ENCODE measurements around the gene GIGYF2.

GIGYF2 gene

DNA sequence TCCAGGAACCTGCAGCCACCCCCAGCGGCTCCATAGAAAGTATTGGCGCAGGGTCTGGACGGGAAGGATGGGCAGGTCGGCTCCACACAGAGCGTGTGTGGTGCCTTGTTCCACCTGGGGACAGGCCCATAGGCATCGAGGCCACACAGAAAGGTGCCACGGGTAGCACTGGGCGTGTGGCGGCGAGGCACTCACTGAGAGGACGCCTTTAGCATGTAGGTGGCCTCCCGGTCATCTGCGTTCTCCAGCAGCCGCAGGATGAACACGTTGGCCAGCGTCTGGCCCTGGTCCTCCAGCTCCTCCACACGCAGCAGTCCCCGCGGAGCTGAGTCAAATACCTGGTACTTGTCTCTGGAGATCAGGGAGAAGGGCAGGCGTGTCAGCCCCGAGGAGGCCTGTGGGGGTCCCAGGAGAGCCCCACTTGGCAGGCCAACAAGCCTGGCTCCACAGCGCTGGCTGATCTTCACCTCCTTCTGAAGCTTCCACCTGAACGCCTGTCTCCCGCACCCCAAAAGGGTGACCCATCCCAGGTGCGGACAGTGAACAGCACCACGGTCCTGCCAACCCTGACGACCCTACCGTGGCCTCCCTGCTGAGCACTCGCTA lies 186.1 kb downstream of the GIGYF2 start:
- no peak for DNase-seq

DNA sequence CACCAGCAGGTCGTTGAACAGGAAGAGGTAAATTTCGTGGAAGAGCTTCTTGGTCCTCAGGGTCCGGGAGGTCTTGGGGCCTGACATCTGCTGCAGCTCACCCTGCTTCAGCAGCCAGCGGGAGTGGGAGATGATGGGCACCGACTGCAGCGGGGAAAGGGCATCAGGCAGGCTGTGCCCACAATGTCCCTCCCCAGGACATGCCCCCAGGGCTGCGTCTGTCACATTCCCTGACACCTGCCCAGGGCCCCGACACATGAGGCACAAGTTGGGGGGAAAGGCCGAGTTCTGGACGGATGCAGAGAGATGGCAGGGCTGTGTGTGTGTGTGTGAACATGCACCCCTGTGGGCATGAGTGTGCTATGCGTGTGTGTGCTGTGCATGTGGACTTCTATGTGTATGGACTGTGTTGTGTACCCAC lies 186.9 kb downstream of the GIGYF2 start:
- no peak for DNase-seq

DNA sequence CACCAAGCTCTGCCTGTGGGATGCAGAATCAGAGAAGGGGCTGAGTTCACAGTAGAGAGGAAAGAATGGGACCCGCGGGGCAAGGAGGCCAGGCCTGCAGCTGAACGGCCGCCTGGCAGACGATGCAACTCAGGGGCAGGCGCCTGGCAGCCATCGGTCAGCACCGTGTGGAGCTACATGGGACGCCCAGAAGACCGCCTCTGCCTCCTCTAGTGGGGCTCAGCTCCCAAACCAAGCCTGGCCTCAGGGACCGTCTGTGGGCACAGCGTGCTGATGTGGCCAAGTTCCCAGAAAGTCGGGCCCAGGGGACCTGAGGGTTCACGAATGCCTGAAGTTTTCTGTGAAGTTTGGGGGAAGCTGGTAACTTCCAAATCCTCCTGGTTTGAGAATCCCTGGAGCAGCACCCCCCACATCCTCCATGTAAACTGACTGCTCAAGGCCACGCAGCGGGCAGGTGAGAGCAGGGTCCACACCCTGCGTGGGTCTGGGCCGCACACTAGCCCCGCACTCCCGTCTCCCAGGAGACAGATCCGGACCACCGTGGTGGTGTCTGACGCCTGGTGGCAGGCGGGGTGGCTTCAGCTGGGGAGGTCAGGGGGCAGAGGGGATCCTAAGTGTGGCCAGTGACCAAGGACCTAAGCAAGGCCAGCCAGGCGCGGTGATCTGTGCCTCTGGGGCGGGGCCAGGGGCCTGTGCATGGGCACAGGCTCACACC lies 187.6 kb downstream of the GIGYF2 start:
- no peak for DNase-seq

DNA sequence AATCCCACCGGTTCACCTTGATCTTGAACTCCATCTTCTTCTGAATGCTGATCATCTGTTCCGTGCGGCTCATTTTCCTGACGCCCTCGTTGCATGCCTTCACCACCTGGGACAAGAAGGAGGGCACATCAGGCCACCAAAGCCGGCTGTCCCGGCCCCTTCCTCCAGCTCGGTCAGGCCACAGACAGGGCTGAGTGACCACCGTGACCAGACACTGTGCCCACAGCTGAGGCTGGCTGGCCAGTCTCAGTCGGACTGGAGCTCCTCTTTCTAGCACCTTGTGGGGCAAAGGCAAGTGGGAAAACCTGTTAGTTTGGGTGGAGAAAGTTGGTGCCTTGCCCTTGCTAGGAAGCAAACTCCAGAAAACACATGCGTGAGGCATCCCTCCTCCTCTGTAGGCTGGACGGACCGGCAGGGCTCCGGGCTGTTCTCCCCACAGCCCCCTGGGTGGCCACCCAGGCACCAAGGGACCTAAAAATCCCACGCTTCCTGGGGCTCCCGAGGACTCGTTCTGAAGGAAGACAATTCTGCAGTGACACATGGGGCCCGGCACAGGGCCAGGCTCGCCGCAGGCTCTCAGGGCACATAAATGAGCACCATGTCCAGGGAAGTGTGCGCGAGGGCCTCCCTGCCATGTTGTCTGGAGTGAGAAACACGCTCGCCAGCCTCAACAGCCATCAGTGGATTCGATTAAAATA lies 188.3 kb downstream of the GIGYF2 start:
- DNase-seq: no peak

DNA sequence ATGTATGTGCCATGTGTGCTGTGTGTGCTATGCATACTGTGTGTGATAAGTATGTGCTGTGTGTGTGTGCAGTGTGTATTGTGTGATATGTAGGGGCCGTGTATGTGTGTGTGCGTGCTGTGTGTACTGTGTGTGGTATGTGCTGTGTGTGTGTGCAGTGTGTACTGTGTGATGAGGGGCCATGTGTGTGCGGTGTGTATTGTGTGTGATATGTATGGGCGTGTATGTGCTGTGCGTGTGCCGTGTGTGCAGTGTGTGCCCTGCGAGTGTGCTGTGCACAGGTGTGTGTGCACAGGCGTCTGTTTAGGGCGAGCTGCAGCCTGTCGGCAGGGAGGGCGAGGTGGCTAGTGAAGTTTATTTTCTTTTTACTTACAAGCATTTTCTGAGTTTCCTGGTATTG lies 189.0 kb downstream of the GIGYF2 start:
- no peak for DNase-seq

DNA sequence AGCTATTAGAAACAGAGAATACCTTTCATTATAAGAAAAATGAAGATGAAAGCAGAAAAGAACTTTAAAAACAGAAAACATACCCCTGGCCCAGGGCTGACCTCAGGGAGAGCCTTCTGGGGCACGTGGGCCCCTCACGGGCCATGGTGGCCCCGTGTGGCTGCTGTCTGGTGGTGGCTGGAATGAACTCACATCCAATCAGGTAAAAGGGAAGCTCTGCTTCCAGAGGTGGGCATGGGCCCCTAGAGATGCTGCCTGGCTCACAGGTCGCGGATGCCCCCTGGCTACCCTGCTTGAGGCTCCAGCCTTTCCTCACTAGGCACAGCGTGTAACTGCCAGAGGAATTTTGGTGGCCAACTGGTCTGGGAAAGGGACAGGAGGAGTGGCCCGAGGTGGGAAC lies 189.5 kb downstream of the GIGYF2 start:
- no peak for DNase-seq

DNA sequence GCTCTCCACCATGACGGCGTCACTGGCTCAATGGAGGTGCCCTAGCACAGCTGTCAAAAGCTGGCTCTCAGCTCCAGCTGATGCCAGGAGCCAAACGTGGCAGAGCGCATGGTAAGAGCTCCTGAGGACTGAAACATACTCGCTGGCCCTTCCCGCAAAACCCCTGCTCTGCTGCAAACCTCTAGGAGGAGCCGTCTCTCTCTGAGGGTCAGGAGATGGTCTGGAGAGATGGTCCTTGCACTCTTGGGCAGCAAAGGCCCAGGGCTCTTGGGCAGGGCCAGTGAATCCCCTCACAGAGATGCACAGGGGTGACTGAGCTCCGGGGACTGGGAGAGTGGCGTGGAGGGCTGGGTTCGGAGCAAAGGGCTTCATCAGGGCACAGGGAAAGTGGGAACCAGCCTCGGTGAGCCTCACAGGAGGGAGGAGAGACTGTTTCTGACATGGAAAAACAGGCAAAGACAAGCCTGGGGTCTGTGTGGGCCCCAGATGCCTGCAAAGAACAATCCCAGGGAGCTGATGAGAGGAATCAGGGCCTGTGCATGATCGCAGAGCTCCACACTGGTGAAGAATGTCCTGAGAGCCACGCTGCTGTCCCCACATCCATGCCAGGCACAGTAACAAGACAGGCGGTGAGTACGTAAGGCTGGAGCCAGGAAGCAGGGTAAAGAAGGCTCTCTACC lies 190.2 kb downstream of the GIGYF2 start:
- DNase-seq: no peak

DNA sequence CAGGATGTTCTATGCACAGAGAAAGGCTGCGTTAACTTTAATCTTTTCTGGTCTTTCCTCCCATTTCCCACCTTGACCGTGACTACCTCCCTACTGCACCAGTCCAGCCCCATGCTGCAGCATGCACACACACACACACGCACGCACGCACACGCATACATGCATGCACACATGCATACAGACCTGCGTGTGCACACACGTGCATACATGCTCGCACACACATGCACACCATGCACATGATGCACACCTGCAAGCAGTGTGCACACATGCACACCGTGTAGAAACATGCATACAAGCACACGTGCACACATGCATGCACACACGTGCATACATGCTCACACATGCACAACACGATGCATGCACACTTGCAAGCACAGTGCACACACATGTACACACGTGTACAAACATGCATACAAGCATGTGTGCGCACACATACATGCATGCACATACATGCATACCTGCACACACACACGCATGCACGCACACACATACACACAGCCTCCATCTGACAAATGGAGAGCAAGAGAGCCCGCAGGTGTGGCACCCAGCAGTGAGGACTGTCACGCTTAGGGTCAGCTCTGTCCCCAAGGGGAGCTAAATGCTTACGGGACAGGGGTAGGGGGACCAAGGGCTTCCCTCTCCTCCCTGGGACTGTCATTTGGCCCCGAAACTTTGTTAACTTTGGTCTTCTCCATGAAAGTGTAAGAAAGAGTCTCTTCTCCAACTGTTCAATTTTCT lies 191.1 kb downstream of the GIGYF2 start:
- no peak for DNase-seq

DNA sequence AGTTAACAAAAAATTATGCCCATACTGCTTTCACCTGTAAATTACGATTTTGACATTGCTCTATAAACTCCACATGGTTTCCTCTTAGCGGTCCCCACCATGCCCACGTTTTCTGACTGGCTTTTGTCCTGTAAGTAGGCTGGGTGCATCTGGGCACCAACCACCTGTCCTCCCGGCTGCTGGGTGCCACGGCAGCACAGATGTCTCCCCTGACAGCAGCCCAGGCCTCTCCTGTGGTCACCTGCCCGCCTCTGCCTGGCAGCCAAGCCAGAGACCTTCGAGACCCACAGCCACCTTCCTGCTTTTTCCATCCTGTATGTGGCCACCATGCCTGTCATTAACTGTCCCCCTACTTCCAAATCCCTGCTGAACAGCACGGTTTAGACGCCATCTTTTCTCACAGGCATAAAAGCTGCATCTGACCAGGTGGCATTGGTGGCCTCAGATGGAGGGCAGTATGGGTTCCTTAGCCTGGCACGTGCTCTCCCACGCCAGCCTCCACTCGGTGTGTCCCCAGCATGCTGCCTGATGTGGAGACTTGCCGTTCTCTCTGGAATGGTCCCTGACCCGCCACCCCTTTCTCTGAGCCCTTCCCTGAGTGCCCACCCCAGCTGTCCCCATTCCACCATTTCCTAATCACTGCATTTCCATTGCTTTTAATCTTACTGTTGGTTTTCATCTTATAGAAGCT lies 191.9 kb downstream of the GIGYF2 start:
- no peak for DNase-seq

DNA sequence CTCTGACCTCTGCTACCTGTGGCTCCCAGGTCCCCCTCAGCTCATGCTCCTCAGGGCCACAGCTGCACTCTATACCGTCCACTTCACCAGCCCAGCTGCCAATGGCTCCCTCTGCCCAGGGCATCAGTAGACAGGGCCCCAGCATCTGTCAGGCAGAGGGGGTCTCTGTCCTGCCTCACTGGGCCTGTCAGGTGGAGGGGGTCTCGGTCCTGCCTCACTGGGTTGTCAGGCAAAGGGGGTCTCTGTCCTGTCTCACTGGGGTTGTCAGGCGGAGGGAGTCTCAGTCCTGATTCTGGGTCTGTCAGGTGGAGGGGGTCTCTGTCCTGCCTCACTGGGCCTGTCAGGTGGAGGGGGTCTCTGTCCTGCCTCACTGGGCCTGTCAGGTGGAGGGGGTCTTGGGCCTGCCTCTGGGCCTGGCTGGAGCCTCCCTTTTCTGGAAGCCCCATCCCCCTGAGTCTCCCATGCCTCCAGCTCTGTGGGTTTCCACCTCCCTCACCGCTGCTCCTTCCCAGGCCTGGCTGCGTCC lies 192.8 kb downstream of the GIGYF2 start:
- DNase-seq: no peak

DNA sequence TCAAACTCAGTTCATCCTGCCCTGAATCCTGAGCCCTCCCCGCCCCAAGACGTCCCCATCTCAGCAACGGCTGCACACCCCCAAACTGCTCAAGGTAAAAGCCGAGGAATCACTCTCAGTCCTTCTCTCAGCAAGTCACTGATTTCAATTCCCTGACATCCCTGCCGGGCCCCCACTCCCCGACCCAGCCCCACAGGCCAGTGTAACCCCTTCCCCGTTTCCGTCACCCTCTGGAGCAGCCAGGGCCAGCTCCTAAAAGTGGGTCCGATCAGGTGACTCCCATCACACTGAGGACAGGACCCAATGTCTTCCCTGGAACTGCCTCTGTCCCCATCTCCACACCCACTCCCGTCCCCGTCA lies 193.4 kb downstream of the GIGYF2 start:
- DNase-seq: no peak

DNA sequence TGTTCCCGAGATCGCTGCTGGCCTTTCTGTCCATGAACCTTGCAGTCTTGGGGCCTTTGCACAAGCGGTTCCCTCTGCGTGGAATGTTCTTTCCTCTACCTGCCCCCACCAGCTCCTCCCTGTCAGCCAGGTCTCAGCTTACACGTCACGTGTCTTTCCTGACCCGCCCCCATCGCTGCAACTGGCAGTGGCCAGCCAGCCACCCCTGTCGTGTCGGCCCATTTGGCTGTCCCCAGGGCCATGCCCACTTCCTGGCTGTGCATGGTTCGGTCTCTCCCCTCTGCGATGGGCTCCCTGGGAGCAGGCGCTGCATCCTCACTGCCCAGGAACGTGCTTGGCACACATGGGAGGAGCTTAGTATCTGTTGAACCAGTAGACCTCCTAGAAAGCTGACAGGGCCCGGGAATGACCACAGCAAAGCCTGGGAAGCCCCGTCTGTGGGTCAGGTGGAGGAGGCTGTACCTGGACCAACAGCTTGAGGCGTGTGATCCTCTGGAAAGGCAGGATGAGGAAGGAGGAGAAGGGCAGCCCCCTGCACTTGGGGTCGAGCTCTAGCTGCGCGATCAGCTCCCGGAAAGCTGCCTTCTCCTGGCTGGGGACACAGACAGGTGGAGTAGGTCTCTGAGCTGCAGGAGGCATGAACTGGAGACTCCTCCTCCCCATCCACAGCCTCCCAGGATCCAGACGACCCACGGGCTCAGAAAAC lies 193.9 kb downstream of the GIGYF2 start:
- no peak for DNase-seq

DNA sequence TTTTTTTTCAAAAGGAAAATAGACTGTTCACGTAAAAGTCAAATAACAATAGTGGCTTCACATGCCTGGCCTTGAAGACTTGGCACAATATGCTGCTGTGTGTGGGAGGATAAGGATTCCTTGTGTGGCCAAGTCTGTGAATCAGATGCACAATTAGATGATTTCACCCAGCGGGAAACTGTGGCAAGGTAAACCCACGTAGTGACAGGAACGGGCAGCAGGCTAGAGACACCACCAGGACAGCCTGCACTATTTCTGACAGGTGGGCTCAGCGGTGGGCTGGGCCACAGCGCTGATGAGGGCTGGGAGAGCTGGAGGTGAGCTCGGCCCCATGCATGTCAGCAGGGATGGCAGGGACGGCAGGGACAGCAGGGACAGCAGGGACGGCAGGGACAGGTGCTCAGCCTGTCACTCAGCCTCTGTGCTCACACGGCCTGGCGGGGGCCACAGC lies 194.5 kb downstream of the GIGYF2 start:
- DNase-seq: no peak

DNA sequence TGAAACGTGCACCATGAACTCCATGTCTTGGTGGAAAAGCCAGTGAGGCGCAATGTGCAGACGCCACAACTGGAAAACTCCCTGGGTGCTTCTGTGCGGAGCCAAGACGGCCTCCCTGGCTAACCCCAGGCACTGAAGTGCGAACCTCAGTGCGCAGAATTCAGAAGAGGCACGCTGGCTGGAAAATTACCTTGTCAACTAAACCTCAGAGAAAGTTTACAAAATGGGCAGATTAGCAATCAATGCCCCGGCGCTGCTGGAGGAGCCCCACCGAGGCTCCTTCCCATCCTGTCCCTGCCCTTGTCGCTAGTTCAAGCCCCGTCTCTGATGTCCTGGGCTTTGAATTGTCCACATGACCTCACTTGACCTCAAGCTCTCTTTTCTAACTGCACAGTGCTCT lies 195.1 kb downstream of the GIGYF2 start:
- no peak for DNase-seq

DNA sequence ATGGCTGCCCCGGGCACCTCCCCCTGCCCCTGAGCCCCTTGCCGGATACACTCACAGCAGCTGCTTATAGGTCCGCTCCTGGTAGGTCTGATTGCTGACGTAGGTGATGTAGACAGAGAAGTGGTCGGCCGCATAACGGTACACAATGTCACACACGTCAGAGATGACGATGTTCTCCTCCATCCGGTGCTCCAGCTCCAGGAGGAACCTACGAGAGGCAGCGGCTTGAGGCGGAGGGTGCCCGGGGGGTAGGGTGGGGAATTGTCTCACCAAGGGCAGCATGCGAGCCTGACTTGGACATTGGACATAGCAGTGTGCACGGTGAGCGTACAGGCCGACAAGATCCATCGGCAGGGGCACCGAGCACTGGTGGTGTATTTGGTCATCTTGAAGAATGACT lies 195.7 kb downstream of the GIGYF2 start:
- no peak for DNase-seq

DNA sequence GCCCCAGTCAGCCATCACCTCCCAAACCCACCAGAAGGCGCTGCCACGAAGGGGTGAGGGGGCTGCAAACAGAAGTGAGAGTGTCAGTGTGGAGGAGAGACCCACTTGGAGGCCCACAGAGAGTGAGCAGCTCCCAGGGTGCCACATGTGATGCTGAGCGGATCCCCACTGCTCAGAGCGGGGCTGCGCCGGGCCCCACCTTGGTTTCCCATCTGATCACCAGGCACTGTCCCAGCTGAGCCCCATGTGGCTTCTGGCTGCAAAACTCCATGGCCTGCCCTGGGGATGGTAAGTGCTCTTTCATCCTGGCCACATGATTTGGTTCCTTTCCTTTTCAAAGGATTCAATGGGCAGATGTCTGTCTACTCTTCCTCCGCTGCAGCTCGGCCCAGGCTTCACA lies 196.7 kb downstream of the GIGYF2 start:
- no peak for DNase-seq

DNA sequence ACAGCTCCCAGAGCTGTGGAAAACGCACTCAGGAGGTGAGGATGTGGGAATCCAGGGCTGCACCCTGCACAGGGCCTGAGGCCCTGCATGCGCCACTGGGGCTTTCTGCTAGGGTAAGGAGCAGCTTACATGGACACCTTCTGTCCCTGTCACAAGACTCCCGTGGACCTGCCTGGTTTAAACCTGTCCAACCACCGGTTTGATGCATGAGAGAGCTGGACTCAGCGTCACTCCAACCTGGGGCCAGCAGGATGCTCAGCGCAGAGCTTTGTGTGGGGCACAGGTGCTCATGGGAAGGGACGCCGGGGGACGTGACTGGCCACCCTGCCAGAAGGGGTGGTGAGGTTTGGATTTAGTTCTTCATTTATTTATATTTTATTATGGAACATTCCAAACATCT lies 197.1 kb downstream of the GIGYF2 start:
- DNase-seq: no peak

DNA sequence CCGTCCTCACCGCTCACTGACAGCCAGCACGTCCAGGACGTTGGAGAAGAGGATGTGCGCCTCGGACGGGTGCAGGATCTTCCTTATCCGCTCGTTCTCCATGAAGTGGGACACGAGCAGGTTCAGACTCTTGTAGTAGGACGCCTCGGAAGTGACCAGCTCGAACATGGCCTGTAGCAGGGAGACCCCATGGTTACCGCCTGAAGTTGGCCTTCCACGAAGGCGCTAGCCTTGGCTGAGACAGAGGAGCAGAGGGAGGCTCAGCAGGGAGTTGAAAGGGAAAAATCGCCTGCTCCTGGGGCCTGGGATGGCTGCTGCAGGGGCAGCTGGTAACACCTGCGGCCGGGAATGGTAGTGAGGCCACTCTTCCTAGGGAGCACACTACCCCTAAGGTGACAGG lies 197.6 kb downstream of the GIGYF2 start:
- no peak for DNase-seq

DNA sequence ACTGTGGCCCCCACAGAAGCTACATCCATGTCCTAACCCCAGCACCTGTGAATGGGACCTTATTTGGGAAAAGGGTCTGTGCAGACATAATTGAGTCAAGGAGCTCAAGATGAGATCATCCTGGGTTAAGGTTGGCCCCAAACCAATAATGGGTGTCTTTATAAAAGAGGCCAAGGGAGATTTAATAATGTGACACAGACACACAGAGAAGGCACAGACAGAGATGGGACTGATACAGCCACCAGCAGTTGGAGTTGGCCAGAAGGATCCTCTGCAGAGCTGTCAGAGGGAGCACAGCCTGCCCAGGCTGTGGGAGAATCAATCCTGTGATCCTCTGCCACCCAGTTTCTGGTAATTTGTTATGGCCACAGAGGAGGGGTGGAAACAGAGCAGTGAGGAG lies 199.0 kb downstream of the GIGYF2 start:
- no peak for DNase-seq

DNA sequence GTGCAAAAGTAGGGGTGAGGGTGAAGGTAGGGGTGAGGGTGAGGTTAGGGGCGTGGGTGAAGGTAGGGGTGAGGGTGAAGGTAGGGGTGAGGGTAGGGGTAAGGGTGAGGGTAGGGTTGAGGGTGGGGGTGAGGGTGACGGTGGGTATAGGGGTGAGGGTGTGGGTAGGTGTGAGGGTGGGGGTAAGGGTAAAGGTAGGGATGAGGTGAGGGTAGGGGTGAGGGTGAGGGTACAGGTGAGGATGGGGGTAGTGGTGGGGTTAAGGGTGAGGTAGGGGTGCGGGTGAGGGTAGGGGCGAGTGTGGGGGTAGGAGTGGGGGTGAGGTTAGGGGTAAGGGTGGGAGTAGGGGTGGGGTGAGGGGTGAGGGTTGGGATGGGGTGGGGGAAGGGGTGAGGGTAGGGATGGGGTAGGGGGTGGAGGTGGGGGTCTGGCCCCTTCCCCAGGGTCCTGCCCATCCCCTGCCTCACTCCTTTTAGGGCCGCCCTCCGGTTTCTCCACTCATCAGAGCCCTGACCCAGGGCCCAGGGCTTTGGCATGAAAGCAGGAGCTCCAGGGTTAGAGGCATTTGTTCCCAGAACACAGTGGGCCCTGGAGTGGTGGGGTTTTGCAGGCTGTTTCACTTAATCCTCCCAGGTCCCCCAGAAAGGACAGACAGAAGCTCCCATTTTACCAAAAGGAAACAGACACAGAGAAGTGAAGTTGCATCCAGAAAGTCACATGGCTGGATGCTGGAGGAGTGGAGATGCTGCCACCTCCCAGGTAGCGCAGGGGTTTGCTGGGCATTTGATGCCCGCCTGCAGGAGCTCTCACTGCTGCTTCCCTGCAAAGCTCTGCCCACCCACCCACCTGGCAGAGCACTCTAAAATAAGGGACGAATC lies 199.8 kb downstream of the GIGYF2 start:
- DNase-seq: no peak

All from T-helper 9 cell (primary cell).